SW 1271 (cell line): ENCODE data around the gene SLC35G4.
A peak's percentile ranks its signal among the peaks of the same experiment; 100 is the strongest.
"Not testable (repeated sequence)": the region's sequence is repeated elsewhere in the genome, so short reads cannot be mapped to it uniquely, and the experiment has no call there.

ENCODE experiments used
- DNase-seq, 2 experiments: peaks; one replicate each; lab custom pipeline; 2025; lab: John Stamatoyannopoulos, UW

SLC35G4 gene

DNA sequence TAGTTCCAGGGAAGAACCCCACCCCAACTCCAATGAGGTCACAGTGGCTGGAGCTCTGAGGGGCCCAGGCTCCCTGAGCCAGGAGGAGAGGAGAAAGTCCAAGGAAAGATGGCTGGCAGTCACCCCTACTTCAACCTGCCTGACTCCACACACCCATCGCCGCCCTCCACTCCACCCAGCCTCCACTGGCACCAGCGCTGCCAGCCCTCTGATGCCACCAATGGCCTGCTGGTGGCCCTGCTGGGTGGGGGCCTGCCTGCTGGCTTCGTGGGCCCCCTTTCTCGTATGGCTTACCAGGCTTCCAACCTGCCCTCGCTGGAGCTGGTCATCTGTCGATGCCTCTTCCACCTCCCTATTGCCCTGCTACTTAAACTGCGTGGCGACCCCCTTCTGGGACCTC is at the start of gene SLC35G4:
Gene SLC35G4 (plus strand): TSS at position 109 of the 400 bp plus-strand sequence. CDS start 0 bp downstream, at position 109.
- not testable (repeated sequence) for DNase-seq

DNA sequence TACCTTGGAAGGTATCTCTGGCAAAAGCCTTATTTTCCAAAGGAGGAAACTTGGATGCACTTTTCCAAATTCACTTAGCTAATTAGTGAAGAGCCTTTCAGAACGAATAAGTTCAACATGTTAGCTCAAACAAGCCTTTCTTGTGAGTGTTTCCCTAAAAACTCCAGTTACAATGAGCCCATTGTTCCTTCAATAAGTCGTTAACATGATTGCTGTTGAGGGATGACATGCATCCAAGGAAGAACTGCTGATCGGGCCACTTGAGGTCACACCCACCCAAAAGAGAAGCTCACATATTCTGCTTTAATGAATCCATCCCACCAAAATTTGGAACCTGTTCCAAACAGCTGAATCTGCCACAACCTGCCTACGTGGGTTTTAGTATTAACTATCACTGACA is 48.1 kb upstream of the SLC35G4 start:
- no peak for DNase-seq

DNA sequence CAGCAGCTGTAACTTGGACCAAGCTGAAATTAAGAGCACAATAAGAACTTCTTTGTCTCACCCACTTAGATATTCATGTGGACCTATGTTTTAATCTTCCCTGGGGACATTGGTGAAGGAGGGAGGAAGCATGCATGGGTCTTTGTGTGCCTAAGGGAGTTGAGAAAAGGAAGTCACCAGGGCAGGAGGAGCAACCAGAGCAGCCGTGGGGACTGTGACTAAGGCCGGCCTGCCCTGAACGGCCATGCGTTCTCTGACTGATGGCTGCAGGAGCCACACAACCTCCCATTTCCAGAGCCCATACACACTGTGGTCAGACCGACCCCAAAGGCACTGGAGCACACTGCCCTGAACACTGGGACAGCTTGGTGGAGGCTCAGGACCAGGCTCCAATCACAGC is 43.7 kb upstream of the SLC35G4 start:
- no peak for DNase-seq

DNA sequence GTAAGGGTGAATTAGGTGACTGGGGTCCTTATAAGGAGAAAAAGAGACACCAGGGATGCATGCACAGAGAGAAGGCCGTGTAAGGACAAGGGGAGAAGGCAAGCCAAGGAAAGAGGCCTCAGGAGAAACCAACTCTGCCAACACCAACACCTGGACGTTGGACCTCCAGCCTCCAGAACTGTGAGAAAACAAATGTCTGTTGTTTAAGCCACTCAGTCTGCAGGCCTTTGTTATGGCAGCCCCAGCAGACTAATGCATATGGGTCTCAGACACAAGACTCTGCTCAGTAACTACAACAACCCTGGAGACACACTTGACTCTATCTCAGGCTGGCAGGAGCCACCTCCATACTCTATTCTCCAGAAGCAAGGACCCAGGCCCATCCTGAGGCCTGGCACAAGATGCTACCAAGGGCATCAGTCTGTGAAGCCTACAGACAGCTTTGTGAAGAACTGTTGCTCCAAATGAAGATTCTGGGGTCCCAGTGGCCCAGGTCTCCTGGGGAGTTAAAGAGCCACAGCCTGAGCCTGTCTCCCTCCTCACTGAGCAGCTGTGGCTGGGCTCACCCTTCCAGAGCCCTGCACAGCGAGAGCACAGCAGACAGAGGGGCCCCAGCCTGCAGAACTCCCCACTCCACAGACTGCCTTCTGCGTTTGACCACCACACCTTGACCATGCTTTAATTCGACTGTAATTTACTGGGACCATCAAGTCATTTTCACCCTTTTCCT is 43.0 kb upstream of the SLC35G4 start:
- no peak for DNase-seq

DNA sequence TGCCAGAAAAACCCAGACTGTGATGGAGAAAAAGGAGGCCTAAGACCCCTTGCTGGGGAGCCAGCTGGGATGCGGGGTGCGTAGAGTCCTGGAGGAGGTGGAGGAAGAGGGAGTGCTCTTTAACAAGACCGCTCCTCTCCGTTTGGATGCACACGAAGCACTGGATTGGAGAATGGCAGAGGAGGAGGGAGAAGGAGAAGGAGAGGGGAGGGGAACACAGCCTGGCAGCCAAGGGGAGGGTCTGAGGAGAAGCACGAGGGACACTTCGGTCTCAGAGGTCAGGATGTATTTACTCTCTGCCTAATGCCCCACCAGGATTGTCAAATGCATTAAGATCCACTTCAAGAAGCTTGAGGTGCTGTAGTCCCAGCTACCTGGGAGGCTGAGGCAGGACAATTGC is 42.0 kb upstream of the SLC35G4 start:
- no peak for DNase-seq

DNA sequence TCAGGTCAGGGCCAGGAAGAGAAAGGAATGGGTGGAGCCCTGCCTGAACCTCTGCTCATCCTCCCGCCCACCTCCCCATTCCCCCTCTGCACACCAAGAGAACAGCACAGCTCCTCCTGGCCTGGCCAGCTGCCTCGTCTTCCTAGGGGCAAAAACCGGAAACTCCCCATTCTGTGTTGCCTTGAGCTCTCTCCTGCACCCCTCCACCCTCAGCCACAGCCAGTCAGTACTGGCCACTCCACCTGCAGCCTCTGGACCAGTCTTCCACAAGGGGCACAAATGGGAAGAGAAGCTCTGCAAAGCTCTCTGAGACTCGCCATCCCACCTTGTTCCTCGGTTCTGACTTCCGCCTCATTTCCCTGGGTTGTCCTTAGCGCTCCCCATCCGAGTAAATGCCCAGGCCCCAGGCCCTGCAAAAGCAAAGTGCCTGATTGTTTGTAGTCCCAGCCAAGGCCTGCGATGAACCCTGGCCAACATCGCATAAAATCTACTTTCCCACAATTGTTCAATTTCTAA is 39.3 kb upstream of the SLC35G4 start:
- no peak for DNase-seq

DNA sequence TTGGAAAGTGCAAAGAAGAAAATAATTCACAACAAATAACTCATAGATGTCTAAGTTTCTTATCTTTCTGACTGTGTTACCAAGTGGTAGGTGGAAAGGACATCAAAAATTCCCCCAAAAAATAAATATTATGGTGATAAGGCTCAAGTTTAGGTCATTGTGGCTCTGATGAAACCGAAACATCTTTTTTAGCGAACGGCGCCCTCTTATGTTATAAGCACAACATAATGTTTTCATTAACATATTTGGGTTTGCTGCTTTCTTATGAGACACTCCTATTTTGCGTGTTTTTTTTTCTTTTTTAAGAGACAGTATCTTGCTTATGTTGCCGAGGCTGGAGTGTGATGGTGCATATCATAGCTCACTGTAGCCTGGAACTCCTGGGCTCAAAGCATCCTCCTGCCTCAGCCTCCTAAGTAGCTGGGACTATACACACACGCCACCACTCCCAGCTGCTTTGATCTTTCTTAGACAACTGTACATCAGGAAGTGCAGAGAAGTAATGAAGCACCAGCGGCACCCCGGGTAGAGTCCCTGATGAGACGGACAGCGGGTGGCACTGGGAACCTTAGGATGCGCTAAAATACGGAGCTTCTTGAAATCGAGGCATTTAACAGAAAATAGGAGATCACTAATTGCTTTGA is 38.5 kb upstream of the SLC35G4 start:
- DNase-seq = peak in 1 of 2 experiments; percentile 22

DNA sequence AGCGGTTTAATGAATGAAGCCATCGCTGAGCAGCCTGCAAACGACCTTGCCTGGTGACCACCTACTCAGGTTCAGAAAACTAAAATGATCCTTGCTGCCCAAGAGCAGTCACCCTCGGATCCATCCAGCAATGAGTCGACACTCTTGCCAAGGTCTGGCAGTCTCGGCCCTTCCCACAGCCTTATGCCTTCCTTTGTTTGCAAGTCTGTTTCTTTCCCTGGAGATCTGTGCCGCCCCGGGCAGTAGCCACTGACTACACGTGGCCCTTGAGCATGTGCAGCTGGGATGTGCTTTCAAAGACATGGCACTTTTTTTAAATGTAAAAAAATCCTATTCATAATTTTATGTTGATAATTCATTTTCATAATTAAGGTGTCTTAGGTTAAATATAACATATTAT is 37.2 kb upstream of the SLC35G4 start:
- DNase-seq = no peak

DNA sequence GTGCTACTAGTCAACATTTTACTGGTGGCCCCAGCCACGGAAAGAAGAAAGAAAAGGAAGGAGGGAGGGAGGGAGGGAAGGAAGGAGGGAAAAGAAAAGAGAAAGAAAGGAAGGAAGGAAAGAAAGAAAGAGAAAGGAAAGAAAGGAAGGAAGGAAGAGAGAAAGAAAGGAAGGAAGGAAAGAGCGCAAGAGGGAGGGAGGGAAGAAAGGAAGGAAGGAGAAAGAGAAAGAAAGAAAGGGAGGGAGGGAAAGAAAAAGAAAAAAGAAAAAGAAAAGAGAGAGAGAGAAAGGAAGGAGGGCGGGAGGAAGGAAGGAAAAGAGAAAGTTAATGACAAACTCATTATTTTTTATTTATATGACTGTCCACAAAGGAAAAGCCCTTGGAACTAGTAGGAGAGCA is 34.9 kb upstream of the SLC35G4 start:
- no peak for DNase-seq

DNA sequence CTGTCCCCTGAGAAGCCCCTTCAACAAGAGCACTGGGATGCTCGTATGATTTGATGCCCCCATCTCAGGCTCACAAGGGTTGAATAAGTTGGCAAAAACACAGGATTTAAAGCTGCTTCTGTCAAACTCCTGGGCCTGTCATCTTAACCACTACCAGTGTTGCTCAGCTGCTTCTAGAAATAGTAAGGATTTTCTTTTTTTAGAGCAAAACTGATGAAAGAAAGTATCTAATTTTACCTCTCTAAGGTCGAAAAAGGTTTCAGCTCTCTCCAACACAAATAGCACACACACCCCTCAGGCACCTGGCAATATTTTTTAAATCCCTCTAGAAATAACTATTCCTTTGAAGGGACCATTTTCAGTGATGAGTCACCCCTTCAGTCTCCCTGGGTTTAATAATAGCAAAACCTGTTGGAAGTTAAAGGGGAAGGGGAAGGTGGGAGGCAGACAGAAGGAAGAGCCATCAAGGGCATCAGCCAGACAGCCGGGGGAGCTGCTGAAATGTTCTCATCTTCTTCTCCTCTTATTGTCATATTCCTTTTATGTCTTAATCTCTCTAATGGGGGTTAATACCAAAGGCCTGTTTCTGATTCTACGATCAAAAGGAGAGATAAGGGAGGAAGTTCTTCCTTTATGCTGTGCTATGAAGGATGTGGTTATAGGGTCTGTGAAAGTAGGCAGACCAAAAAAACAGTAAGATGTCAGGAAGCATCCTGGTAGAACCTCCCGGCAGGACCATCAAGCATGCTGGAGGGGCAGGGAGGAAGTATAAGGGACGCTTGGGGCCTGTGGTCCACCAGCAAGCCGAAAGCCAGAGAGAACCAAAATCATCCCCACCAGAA is 31.9 kb upstream of the SLC35G4 start:
- no peak for DNase-seq

DNA sequence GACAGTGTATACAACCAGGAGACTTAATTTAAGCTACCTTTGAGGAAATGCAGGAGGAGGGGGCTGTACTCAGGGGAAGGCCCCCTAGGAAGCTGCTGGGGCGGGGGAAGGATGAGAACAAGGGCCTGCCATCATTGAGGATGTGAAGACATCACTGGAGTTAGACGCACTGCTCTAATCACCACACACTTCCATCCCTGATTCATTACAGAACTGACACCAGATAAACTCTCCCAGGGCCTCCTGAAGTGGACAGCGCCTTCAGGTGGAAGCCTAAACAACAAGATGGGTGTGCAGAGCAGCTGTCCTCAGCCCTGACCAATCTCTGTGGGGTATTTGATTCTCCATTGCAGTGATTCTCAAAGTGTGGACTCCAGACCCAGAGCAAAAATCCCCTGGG is 30.6 kb upstream of the SLC35G4 start:
- no peak for DNase-seq

DNA sequence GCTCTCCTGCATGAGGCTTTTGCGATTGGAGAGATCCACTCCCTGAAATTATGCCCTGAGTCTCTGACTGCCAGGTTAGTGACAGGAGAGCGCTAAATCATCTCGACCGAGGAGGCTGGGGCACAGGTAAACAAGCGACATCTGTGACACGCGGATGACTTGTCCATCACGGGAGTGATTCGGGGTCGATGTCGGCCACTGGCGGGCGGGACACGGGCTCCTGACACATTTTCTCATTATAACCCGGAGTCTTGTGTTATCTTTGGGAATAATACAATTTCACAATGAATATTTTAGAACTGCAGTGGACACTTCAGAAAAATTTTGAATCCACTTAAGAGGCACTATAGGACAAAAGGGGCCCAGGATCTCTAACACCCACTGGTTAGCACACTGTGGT is 29.5 kb upstream of the SLC35G4 start:
- DNase-seq = no peak

DNA sequence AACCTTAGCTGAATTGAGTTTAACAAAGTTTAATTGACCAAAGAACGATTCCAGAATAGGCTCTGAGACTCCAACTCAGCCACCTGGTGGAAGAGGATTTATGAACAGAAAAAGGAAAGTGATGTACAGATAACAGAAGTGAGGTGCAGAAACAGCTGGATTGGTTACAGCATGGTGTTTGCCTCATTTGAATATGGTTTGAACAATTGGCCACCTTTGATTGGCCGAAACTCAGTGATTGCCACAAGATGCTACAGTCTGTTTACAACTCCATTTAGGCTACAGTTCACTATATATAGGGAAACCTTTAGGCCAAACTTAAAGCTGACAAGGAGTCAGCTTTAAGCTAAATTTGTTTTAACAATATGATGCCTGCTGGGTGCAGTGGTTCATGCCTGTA is 28.1 kb upstream of the SLC35G4 start:
- no peak for DNase-seq

DNA sequence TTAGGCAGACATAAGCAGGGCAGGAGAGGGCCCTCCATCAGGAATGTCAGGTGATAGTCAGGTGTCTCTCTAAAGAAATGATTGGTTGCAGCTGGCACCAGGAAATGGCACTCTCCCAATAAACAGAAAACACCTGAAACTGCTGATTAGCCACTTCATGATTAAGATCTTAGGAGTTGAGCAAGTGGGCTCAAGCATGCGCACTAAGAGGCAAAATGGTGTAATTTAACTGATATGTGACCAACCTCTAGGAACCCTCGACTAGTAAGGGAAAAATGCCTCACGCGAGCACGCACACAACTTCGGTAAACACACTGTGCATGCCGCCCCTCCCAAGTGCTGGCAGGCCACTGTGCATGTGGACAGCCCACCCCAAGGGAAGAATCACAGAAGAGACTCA is 23.8 kb upstream of the SLC35G4 start:
- DNase-seq = no peak

DNA sequence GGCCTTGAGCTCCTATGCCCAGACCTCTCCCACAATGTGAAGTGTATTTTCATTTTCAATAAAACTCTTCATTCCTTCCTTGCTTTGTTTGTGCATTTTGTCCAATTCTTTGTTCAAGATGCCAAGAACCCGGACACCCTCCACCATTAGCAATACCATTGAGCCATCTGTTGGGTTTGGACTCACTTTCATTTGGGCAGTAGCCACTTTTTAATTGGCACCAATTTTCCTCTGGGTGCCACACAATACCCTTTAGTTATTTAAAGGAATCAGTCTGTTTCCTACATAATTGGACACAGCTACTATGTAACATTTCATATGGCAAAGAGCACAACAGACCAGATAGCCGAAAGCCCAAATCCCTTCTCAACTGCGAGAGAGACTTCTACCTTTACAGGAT is 22.5 kb upstream of the SLC35G4 start:
- DNase-seq = no peak

DNA sequence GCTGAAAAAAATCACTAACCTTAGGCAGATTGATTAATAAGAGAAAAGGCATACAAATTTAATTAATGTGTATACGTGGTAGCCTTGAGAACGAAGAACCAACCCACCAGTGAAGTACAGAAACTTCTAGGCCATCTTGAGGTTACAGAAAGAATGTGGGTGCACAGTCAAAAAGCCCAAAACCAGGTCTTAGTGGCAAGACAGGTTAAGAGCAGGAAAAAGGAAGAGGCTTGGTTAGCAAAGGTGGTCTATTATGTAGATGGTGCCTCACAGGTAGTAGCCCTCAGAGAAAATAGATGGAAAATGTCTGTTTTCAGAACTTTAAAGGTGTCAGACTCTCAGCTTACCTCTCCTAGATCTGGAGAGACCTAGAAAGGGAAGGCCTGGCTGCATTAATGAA is 22.0 kb upstream of the SLC35G4 start:
- no peak for DNase-seq

DNA sequence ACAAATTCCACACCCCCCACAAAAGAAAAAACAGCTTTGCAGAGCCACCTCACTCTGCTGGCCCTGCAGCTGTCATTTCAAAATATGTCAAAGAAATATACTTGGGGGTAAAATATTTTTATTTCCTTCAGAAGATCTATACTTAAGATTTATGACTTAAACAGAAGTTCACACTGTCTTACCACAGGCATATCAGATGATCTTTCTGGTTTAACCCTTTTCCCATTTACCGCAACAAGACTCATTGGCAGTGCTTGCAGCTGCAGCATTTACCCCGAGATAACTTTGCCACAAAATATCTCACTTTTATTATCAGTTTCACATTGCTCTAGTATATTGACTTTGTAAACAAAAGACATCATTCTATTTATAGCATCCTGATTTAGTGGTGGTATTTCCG is 21.6 kb upstream of the SLC35G4 start:
- DNase-seq = no peak

DNA sequence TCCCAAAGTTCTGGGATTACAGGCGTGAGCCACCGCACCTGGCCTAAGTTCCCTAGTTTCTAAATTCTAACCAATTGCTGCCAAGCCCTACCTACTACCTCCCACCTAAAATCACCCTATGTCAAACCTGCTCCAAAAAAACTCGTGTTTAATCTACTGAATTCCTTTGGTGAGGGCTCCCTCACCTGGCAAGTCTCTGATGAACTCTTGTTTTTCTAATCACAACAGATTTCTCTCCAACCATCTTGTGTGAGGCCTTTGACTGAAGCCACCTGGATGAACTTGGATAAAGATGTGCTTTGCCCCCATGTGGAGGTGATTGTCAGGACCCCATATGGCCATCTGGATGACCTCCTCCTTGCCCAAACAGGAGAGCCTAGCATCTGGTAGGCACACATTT is 17.4 kb upstream of the SLC35G4 start:
- no peak for DNase-seq

DNA sequence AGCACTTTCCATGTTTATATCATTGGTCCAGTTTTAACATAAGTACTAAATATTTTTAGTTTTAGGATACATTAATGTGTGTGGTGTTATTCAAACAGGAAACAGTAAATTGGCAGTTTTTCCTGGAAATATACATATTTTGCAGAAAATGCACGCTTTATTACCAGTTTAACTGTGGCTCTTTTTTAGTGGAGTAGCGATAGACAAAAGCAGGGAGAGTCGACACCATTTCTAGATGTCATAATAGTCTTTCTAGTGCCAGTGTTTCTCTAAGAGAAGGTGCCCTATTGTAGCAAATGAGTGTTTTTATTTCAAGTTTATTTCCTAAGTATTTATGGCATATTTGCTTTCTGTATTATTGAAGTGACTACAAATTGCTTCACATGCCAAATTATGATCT is 9.1 kb upstream of the SLC35G4 start:
- no peak for DNase-seq

DNA sequence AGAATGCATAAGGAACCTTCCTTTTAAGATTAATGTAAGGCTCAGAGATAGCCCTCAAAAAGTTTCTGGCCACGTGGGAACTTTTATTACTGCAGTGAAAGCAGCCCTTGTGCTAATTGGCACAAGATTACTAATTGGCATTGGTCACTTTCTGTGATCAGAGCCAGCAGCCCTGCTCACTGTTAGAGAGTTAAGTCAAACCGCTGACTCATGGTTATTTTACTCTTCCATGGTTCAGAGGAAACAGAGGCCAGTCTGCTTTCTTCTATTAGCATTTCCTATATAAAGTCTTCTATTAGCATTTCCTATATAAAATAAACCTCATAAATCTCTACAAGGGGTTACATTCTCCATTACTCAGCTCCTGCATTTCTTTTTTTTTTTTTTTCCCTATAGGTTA is 1.5 kb upstream of the SLC35G4 start:
- DNase-seq = no peak

DNA sequence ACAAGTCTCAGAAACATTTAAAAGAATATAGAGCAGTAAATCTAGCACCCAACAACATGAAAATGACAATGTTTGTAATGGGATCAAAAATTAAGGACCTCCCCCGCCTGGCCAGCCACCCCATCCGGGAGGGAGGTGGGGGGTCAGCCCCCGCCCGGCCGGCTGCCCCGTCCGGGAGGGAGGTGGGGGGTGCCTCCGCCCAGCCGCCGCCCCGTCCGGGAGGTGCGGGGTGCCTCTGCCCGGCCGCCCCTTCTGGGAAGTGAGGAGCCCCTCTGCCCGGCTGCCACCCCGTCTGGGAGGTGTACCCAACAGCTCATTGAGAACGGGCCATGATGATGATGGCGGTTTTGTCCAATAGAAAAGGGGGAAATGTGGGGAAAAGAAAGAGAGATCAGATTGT is 778 bp upstream of the SLC35G4 start:
- not testable (repeated sequence) for DNase-seq

DNA sequence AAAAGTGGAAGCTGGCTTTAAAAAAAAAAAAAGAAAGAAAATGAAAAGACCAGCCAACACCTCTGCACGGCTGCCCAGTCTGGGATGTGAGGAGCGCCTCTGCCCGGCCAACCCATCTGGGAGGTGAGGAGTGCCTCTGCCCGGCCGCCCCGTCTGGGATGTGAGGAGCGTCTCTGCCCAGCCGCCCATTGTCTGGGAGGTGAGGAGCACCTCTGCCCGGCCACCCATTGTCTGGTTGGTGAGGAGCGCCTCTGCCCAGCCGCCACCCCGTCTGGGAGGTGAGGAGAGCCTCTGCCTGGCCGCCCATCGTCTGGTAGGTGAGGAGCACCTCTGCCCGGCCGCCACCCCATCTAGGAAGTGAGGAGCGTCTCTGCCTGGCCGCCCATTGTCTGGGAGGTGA is 3.7 kb downstream of the SLC35G4 start:
- DNase-seq = not testable (repeated sequence)

DNA sequence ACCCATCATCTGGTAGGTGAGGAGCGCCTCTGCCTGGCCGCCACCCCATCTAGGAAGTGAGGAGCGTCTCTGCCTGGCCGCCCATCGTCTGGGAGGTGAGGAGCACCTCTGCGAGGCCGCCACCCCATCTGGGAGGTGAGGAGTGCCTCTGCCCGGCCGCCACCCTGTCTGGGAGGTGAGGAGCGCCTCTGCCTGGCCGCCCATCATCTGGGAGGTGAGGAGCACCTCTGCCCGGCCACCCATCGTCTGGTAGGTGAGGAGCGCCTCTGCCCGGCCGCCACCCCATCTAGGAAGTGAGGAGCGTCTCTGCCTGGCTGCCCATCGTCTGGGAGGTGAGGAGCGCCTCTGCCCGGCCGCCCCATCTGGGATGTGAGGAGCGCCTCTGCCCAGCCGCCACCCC is 4.2 kb downstream of the SLC35G4 start:
- DNase-seq = not testable (repeated sequence)
